Stimulated activated CD8-positive, alpha-beta memory T cell treated with anti-CD3 and anti-CD28 coated beads, Interleukin-15, amount 100 ng/mL, for 24 hours (primary cell): Measurements from ENCODE around the gene PPP1R9A.

Source experiments
- DNase-seq: peaks from one replicate; pipeline ENCODE4 v3.0.0-alpha.2; 2020; ENCODE audit warnings: low read depth

Gene PPP1R9A

DNA sequence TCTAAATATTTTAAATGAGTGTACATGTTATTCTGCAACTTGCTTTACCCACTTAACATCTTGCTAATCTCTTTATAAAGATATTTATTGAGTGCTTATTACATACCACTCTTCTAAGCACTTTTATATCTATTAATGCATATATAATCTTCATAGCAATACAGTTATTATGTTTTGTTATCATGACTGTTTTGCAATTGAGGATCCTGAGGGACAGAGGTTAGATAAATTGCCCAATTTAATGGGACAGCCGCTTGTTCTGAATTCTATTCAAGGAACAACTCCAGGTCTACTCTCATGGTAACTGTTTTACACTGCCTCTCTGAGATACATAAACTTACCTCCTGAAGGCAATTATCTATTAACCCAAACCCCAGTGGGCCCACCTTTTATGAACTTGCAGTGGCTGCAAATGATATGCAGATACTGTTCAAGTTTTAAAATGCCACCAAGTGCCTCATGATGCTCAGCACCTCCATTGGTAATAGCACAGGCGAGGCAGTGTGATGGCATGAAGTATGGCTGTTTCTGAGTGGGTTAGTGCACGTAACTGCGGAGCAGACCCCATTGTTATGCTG, 356.5 kb downstream of the PPP1R9A start:
- no peak for DNase-seq

DNA sequence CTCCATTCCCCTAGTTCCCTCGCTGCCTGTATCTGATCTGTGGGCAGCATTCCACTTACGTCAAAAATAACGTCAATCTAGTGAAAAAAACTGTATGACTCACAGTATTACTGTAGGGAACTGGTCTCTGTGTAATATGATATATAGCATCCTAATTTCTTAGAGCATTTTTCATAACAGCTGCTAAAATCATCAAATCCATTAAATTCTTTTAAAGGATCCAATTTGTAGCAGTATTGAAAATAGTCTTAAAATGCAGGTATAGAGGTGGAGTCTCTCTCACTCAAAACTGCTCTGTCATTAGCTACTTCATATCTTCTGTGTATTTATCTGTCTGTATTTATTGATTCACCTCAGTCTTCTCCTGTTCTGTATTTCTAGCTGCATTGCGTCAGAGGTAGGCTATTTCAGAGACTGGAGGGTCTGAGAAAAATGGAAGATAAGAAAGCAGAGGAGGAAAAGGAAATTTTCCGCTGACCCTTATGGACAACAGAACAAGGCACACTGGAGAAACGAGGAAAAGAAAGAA, 357.0 kb downstream of the PPP1R9A start:
- no peak for DNase-seq

DNA sequence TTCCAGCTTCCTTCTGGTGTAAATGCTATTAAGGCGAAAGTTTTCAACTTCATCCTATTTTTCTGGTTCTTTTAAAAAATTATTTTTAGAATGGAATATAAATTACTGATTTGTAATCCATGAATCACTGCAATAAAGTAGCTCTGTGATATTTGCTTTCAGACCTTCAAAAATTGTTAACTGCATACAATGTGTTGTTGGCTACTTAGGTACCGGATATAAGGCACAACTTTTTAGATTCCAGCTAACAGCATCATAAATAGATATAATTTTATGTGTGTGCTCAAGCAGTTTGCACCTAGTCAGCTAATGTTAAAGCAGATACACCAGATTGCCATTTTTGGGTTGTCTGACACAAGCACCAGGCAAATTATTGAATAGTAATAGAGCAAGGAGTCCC, 358.2 kb downstream of the PPP1R9A start:
- DNase-seq, result no peak

DNA sequence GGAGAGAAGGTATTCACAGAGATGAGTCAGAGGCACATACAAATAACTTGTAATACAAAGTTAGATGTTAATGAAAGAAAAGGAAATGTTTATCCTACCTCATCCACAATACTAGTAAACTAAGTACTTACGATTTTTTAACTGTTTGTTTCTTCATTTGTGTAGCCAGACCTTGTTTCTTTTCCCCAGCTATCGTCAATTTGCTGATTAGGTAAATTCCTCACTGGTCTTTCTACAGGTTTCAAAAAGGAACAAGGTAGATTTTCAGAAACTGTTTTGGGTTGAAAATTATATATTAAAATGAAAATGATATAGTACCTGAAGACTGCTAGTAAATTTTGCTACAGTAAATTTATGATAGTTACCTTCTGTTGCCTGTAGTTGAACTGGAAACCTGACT, 360.4 kb downstream of the PPP1R9A start:
- no peak for DNase-seq

DNA sequence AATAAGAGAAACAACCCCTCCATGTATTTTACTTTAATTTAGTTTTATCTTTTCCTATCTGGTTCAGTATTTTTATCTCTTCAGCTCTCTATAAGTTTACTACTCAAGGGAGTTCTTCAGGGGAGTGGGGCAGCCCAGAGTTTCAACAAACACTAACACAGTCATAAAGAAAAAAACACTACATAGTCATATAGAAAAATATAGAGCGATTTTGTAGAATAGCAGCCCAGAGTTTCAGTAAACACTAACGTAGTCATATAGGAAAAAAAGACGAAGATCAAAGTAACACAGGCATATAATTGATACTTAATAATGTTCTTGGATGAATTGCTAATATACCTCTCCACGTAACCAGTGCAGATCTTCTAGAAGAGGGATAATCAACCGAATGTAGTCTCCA, 362.2 kb downstream of the PPP1R9A start:
- DNase-seq, result no peak

DNA sequence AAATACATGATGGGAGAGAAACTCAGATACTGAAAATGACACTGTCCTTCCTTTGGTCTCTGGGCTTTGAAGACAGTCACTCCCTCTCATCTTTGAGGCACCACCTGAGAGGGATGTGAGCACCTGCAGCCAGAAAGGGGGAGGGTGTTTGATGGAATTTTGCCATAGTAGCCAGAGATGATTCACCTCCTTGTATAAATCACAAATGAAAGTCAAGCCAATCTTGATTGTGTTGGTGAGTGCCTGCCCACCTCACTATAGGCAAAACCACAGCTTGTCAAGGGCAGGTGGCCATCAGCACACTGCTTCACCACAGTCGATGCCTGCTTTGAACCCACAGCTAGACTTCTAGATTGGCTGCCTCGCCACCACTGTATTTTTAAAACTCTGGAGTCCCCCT, 368.7 kb downstream of the PPP1R9A start:
- DNase-seq, result no peak

DNA sequence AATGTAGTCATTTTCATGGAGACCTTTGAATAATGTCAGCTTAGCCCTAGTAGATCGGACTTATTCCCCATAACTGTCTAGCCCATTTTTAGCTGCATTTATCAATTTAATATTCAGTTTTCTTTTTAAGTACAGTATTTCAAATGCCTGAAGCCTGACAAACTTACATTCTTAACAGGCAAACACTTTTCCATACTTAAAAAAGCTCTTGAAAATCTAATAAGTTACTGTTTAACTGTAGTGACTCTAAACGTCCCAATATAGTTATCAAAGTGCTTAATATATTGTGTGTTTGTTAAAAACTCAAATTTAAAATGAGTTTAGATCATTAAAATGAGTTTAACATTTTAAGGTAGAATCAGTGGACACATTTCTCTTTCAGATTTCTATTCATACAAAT, 372.0 kb downstream of the PPP1R9A start:
- no peak for DNase-seq

DNA sequence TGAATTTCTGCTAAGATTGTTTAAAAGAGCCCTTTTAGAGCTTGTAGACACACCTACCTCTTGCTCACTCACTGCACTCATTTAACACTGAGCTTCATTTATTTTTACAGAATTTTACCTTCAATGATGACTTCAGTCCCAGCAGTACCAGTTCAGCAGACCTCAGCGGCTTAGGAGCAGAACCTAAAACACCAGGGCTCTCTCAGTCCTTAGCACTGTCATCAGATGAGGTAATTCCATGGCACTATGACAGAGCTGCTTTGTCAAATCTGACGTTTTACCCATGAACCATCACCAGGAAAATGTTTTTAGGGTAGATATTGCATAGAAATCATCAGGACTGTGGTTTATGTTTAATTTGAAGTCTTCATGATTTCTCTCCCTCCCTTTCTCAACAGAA, 378.7 kb downstream of the PPP1R9A start:
- no peak for DNase-seq

DNA sequence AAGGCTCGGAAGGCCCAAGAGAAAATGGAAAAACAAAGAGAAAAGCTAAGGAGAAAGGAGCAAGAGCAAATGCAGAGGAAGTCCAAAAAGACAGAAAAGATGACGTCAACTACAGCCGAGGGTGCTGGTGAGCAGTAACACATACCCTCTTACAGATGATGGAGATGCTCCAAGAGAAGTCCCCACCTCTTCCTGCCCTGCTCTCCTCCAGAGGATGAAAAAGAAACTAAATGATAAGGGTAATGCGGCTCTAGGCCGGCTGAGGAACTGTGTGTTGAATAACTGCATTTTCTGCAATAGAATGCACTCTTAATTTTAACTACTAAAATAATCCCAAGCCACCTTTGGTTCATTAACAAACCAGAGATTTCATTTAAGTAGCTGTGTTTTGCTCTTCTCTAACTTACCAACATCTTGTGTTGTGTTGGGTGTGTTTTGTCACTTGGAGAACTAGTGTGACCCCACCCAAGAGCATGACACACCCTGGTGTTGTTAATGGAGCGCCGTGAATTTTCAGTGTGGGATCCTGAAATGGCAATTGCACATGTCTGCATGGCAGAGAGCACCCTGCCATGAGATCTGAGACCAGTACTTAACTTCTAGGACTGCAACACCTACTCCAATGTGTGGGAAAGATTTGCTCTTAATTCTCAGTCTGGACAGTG, 382.9 kb downstream of the PPP1R9A start:
- no peak for DNase-seq

DNA sequence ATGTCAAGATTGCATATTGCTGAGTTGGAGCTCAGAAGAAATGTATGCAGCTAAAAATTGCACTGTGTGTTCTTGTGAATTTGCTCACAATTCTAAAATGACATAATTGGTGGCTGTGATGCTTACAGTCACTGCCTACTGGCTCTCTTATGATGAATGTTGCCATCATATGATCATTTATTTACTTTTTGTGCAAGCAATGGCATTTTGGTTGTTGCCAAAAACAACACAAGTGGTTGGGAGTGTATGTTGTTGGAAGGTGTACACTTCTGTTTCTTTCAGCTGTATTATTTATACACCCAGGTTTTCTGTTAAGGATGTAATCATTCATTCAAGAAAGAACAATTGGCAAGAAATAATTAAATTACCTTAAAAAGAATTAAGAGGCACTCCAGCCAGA, 388.0 kb downstream of the PPP1R9A start:
- DNase-seq, result no peak

DNA sequence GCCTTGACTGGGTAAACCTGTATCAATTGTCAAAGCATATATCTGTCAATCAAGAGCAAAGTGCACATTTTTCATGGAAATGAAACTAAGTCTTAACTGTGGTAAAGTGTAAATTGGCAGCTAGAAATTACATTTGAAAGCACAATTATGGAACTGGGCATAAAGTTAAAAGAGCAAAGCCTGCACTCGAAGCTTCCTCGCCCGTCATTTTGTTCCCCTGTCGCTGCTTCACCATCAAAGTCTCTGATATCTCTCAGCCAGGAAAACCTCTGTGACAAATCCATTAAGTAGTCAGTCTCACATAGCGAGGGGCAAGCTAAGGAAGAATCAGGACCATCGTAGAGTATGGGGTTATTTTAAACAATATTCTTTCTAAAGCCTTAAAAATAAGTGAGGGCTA, 389.1 kb downstream of the PPP1R9A start:
- DNase-seq, result no peak

DNA sequence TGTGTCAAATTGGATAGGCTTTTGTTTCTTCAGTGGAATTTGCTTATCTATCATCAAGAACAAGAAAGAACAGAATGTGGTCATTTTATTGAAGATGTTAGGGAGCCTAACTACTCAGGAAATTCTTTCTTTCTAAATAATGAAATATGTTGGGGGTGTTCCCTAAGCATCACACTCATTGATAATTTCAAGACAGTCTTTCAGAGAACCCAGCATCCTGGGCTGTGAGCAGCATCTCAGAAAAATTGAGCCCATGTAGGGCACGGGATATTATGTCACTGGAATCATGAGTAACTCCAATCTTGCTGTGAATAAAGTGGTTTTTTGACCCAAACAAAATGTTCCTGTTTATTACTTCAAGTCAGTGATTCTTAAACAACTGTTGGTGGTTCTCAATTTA, 389.6 kb downstream of the PPP1R9A start:
- DNase-seq, result no peak

DNA sequence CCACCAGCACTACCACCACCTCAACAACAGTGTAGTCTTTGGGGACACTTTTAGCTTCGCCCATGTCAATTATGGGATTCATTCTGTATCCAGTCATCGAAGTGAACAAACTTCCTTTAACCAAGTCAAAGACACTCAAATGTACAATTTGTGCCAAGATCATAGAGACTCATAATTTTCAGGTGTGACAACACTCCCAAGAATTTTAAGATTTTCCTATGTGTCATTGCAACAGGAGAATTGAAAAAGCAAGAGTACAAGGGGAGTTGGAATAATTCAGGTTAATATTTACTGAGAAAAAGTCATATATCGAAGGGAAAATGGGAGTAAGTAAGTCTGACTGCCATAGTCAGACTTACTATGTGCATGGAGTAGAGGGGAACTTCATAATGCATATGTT, 390.7 kb downstream of the PPP1R9A start:
- DNase-seq, result no peak

DNA sequence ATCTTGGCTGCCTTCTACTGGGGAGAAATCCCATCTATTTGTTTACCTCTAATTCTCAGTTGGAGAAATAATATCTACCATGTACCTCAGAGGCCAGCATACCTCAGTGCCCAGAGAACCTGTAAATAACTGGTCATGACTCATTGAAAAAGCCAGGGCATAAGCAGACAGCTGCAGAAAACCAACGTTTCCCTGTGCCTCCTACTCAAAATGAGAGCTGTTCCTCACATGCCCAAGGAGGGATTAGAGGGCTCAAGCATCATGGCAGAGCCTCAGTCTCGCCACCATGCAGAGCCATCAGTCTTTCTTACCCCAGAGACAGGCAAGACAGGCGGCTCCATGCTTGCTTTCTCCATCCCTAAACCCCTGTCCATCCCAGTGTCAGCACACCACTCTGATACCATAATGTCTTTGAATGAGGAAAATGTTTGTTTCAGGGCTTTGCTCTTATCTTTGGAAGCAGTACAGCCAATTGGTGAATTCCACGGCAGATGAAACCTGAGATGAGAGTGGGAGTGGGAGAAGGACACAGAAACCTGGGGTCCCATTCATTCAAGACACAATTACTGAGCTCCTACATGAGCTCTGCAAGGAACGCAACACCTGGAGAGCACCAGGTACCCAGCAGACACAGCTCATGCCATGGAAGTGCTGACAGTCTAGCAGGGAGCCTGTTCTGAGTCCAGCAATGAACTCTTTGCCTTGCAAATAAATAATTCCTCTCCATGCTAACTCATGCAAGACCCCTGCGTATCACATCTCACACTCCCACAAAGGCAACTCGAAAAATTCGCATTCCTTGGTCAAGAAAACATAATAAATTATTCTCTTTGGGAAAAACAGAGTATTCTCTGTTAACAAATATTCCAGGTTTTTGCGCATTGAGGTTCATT, 395.9 kb downstream of the PPP1R9A start:
- no peak for DNase-seq

DNA sequence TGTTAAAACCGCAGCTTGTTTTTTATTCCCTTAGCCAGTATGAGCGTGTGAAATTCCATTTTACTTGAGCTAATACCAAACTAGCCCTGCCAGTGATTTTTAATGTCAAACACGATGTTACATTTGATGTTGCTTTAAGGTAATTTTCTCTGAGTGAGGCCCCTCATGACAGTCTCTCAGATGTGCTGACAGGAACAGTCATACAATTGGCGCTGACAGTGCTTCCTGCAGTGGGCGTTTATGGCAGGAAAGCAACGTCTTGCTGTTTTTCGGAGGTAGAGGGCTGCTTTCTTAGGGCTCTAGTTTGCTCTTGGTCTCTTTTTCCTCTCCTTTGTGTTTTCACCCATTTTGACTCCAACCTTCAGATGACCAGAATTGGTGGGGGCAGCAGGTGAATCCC, 397.6 kb downstream of the PPP1R9A start:
- DNase-seq, result no peak

DNA sequence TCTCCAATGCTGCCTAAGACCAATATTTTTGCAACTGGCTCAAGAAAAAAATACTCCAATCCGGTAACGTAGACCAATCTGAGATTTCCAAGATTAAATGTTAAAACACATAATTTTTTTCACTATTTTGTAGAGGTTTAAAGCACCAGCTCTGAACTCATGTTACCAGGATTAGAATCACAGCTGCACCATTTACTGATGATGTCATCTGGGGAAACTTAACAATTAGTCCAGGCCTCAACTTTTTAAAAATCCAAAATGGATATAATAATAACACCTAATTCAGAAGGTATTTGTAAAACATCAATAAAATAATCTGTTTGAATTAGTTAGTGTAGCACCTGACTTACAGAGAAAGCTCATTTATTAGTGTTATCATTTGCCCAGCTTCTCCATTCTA, 402.6 kb downstream of the PPP1R9A start:
- DNase-seq, result no peak

DNA sequence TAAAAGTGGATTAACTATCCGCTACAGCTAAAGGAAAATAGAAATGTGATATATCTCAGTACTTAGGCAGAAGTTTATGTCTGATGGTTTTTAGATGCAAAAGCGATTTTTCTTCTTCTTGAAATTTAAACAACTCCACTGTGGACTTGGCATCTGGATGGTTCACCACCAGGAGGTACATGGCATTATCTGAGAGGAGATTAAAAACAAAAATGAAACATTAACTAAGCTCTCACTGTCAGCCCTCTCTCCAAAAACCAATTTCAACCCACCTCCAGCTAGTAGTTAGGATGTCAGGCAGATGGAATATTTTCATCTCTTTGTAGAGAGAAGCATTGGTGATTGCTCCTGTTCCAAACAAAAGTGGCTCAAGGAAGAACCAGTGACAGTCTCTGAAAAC, 404.0 kb downstream of the PPP1R9A start:
- DNase-seq, result no peak

DNA sequence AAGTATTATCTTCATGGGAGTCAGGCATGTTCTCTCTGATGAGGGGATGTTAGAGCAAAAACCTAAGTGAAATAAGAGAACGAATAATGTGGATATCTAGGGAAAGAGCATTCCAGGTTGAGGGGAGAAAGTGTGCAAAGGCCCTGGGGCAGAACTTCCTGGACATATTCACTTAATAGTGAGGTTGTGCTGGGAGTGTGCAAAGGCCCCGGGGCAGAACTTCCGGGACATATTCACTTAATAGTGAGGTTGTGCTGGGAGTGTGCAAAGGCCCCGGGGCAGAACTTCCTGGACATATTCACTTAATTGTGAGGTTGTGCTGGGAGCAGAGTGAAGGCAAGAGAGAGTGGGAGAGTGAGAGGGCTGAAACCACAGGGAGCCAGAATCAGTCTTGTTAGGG, 405.2 kb downstream of the PPP1R9A start:
- no peak for DNase-seq

DNA sequence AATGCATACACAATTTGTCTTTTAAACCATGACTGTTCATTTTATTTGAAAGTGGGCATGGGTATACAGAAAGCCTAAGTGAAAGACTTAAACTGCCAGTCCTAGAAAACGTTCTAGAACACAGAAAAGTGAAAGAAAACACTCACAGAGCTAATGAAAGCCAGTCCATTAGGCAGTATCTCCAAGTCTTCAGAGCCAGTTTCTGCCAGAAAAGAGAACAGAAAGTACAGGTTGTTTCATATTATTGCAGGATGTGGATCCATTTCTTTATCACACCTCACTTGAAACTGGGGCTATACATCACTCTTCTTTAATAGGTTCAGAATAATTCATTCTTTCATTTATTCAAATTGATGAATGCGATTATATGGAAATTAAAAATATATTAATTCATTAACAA, 409.2 kb downstream of the PPP1R9A start:
- no peak for DNase-seq

DNA sequence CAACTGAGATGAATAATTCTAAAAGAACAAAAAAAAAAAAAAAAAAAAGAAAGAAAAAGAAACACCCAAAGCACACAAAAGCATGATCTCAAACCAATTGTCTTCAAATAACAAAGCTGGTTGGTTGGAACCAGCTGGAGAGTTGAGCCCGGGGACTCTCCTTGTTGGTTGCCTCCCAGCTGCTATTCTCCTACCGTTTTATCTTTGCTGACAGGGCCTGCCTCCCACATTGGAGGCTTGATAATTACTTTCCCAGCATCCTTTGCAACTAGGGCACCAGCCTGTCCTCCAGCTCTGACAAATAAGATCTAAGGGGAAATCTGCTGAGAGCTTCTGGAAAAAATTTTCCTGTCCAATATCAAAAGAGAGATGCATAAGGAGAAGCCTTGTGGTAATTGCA, 410.2 kb downstream of the PPP1R9A start:
- DNase-seq, result no peak

DNA sequence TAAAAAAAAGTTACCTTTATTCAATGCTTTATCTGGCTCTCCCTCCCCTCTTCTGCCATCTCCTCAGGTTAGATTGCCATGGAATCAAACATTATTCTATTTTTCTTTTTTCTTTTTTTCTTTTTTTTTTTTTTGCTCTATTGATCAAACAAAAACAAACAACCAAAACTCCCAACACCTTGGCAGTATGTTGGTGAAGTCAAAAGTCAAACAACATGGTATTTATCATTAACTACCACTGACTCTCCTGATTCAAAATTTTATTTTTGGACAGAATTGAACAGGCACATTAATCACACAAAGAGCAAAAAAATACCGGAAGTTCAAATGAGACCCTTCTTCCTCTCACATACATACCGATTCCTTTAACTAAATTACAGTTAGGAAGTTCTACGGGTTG, 410.6 kb downstream of the PPP1R9A start:
- DNase-seq, result no peak

DNA sequence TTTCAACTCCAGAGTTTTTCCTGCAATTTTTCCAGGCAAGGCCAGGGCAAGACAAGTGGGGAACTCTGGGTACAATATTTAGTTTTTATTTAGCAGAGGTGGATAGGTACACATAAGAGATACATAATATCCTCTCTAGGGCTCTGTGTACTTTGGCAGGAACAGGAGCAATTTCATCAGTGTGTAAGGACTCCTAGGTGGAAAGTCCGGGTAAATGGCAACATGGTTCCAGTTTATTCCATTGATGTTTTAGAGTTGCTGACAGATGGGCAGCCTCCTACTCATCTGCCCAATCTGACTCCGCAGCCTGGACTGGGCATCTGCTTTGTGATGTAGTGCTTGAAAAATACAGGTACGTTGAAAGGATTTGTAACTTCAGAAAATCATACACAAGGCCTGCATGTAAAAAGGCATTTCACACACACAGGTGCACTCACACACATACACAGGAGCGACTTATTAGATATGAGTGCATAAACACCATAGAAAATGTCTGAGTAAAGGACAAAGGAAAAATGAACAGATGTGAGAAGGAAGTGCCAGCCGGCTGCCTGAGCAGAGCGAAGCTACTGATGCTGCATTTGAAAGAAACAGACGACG, 411.2 kb downstream of the PPP1R9A start:
- no peak for DNase-seq

DNA sequence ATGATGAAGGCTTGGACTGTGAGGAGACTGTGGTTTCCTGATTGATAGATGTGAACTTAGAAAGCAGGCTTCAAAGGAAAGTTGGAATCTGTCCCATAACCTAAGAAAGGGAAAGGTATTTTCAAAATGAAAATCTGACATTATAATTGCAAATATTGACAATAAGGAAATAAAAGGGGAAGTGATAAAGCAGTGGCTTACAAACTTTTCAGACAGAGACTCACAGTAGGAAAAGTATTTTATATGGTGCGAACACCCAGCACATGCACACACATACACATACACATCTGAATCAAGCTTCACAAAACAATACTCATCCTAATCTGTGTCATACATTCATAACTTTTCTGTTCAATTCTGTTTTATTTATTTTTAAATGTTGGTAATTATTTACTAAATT, 412.2 kb downstream of the PPP1R9A start:
- DNase-seq, result no peak
